ENCODE data around the gene TENM3.

TENM3 gene

GRCh38 chr4:182765987-182766856 is 523.0 kb downstream of the TENM3 start:
- TF ChIP-seq CTCF (conservative IDR thresholded peaks at IDR 0.05) (no peak), ZFX (IDR thresholded peaks at IDR 0.05) (no peak)
- no peak overlapping the region for H3K27ac ChIP-seq

GRCh38 chr4:182766857-182767250 is 523.7 kb downstream of the TENM3 start:
- no peak overlapping the region for H3K27ac ChIP-seq
- TF ChIP-seq CTCF (conservative IDR thresholded peaks at IDR 0.05) (no peak), ZFX (IDR thresholded peaks at IDR 0.05) (no peak)

- no peak for TF ChIP-seq ZFX (IDR thresholded peaks at IDR 0.05)
- no peak for TF ChIP-seq CTCF (conservative IDR thresholded peaks at IDR 0.05)
Measured at GRCh38 chr4:182768838-182769237, 525.6 kb downstream of the TENM3 start.

GRCh38 chr4:182770259-182770995 is 527.2 kb downstream of the TENM3 start:
- TF ChIP-seq CTCF (conservative IDR thresholded peaks at IDR 0.05) (no peak), ZFX (IDR thresholded peaks at IDR 0.05) (no peak)
- no peak overlapping the region for H3K27ac ChIP-seq

More at GRCh38 chr4:182768838-182769237, 525.6 kb downstream of the TENM3 start:
- no peak overlapping the region for H3K27ac ChIP-seq

GRCh38 chr4:182770996-182771514 is 527.9 kb downstream of the TENM3 start:
- no peak for TF ChIP-seq CTCF (conservative IDR thresholded peaks at IDR 0.05)
- no peak for TF ChIP-seq ZFX (IDR thresholded peaks at IDR 0.05)
- H3K27ac ChIP-seq = no peak overlapping the region

- H3K27ac ChIP-seq = no peak overlapping the region
Measured at GRCh38 chr4:182775075-182775474, 531.9 kb downstream of the TENM3 start.

More at GRCh38 chr4:182775075-182775474, 531.9 kb downstream of the TENM3 start:
- no peak for TF ChIP-seq CTCF (conservative IDR thresholded peaks at IDR 0.05)
- TF ChIP-seq ZFX (IDR thresholded peaks at IDR 0.05) = no peak

Measured in C4-2B (cell line).